ENCODE data around the gene CX3CL1.

DNA sequence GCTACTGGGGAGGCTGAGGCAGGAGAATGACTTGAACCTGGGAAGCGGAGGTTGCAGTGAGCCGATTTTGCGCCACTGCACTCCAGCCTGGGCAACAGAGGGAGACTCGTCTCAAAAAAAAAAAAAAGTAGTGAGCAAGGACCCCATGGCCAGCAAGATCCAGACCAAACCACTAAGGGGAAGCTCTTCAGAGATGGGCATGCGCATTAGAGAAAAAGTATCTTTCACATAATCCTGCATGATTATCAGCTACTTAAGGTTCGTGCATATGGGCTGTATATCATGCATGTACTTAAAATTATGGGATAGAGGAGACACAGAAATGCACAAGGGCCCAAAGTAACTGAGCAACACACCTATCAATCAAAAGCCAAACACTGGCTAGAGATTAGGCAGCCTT lies 24.4 kb upstream of the CX3CL1 start:
- TF ChIP-seq TCF4 (CRISPR knock-in tag; IDR thresholded peaks at IDR 0.05; ENCODE audit: borderline replicate concordance) (no peak), GLIS3 (CRISPR knock-in tag; IDR thresholded peaks at IDR 0.05) (no peak), ZFP3 (CRISPR knock-in tag; IDR thresholded peaks at IDR 0.05) (no peak), ZNF70 (CRISPR knock-in tag; IDR thresholded peaks at IDR 0.05) (no peak)
- TF ChIP-seq, protein P1, sequence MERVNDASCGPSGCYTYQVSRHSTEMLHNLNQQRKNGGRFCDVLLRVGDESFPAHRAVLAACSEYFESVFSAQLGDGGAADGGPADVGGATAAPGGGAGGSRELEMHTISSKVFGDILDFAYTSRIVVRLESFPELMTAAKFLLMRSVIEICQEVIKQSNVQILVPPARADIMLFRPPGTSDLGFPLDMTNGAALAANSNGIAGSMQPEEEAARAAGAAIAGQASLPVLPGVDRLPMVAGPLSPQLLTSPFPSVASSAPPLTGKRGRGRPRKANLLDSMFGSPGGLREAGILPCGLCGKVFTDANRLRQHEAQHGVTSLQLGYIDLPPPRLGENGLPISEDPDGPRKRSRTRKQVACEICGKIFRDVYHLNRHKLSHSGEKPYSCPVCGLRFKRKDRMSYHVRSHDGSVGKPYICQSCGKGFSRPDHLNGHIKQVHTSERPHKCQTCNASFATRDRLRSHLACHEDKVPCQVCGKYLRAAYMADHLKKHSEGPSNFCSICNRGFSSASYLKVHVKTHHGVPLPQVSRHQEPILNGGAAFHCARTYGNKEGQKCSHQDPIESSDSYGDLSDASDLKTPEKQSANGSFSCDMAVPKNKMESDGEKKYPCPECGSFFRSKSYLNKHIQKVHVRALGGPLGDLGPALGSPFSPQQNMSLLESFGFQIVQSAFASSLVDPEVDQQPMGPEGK (CRISPR knock-in tag; IDR thresholded peaks at IDR 0.05; ENCODE audit: borderline replicate concordance) = no peak

Measured in SK-N-SH treated with all-trans-retinoic acid at 6 μM for 48 hours (cell line).